MCF 10A (cell line): ENCODE measurements around the gene SPHK1. TPM values are rescaled to one million over a fixed set of nuclear protein-coding genes. Genes with fewer than 3 reads are reported as not detected.
A peak's percentile ranks its signal among the peaks of the same experiment; 100 is the strongest.

ENCODE experiments used
- BruUV-seq: library from RNA; stranded (reverse); fragments of 400-500 nt; replicated peaks from 2 replicates; lab custom pipeline; 2021; lab: Mats Ljungman, UMichigan
- CTCF ChIA-PET: fragments of 300-600 bp; sonication (Branson Sonifier 250); formaldehyde crosslinking; extraction: SDS; loops from one replicate; lab custom pipeline; 2021; ENCODE audit warnings: antibody characterized with exemption, inconsistent platforms; lab: Yijun Ruan, JAX
- POLR2A ChIA-PET: fragments of 300-600, 350-650 bp; sonication (Branson Sonifier 250); formaldehyde crosslinking; extraction: SDS; loops from one replicate; lab custom pipeline; 2020; ENCODE audit warnings: antibody characterized with exemption, inconsistent platforms; lab: Yijun Ruan, JAX
- DNase-seq: peaks from one replicate; pipeline ENCODE4 v3.0.0-alpha.2; 2018; ENCODE audit not compliant: unreplicated experiment
- H3K27ac Mint-ChIP-seq: one replicate; pipeline ENCODE4 v1.8.0; 2022; ENCODE audit warnings: mild to moderate bottlenecking, low read depth, mixed read lengths; ENCODE audit not compliant: unreplicated experiment
- H3K27me3 Mint-ChIP-seq: one replicate; pipeline ENCODE4 v1.8.0; 2022; ENCODE audit warnings: mixed read lengths; ENCODE audit not compliant: insufficient read depth, unreplicated experiment
- H3K36me3 Mint-ChIP-seq: one replicate; pipeline ENCODE4 v1.8.0; 2022; ENCODE audit warnings: mild to moderate bottlenecking, moderate library complexity, mixed read lengths; ENCODE audit not compliant: insufficient read depth, unreplicated experiment
- H3K4me1 Mint-ChIP-seq: one replicate; pipeline ENCODE4 v1.8.0; 2022; ENCODE audit warnings: mixed read lengths; ENCODE audit not compliant: insufficient read depth, unreplicated experiment
- H3K4me3 Mint-ChIP-seq: one replicate; pipeline ENCODE4 v1.8.0; 2022; ENCODE audit warnings: mild to moderate bottlenecking, moderate library complexity, mixed read lengths; ENCODE audit not compliant: unreplicated experiment
- H3K9me3 Mint-ChIP-seq: one replicate; pipeline ENCODE4 v1.8.0; 2022; ENCODE audit warnings: mixed read lengths; ENCODE audit not compliant: unreplicated experiment
- intact Hi-C: fragments of 100-400 bp; cut with micrococcal nuclease; formaldehyde crosslinking; loops from 2 replicates; pipeline ENCODE4 v1.14.1; 2022
- total RNA-seq: library from RNA; stranded (reverse); gene quantifications from 2 replicates; pipeline ENCODE4 v1.2.3, GENCODE V29; 2022
- TF ChIP-seq, protein P1 (sequence below): fragments of 200-600 bp; IDR thresholded peaks from one replicate; pipeline ENCODE4 v1.8.0; 2022; ENCODE audit warnings: antibody characterized with exemption, mild to moderate bottlenecking; ENCODE audit not compliant: unreplicated experiment

The SPHK1 gene
- total RNA-seq, 1 experiment from 2014 or later: 7.1 TPM

DNA sequence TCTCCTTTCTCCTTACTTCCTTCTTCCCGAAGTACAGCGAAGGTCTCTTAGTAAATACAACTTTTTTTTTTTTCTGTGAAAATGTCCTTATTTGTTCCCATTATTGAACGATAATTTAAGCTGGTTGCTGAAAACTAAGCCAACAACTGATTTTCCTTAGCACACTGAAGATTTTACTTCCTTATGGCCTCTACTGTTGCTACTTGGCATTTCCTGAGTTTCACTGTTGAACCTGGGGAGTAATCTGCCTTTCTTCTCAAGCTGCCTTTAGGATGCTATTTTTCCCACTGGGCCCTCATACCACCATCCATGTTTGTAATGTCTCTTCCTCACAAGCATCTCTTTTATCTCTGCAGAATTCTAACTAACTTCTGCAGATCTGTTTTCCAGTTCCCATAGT lies 42.4 kb downstream of the SPHK1 start:
- Mint-ChIP-seq H3K27ac (no peak overlapping the region), H3K4me1 (no peaks in the 10 kb centered on the region), H3K36me3 (peaks cover 2% of the 10 kb centered on the region), H3K27me3 (no peaks in the 10 kb centered on the region), H3K4me3 (no peak overlapping the region), H3K9me3 (no peaks in the 10 kb centered on the region)
- no TSS peak for BruUV-seq
- intact Hi-C loops: no loop called here
- DNase-seq: no peak
- ChIA-PET CTCF (interaction anchor here (0.5 to 1.8 kb wide), 5 partner anchors 18 to 40 kb away, joined by 3 to 13 read pairs (median 4); no protein-coding TSS in a partner anchor), POLR2A (interaction anchor here (0.8 to 1.4 kb wide), 2 partner anchors 20 to 66 kb away, joined by 3 read pairs; no protein-coding TSS in a partner anchor)
- TF ChIP-seq, protein P1, sequence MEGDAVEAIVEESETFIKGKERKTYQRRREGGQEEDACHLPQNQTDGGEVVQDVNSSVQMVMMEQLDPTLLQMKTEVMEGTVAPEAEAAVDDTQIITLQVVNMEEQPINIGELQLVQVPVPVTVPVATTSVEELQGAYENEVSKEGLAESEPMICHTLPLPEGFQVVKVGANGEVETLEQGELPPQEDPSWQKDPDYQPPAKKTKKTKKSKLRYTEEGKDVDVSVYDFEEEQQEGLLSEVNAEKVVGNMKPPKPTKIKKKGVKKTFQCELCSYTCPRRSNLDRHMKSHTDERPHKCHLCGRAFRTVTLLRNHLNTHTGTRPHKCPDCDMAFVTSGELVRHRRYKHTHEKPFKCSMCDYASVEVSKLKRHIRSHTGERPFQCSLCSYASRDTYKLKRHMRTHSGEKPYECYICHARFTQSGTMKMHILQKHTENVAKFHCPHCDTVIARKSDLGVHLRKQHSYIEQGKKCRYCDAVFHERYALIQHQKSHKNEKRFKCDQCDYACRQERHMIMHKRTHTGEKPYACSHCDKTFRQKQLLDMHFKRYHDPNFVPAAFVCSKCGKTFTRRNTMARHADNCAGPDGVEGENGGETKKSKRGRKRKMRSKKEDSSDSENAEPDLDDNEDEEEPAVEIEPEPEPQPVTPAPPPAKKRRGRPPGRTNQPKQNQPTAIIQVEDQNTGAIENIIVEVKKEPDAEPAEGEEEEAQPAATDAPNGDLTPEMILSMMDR: no peak

GRCh38 chr17:76427501-76428231 lies 43.3 kb downstream of the SPHK1 start:
- no peak overlapping the region for H3K27ac Mint-ChIP-seq
- no peaks in the 10 kb centered on the region for H3K4me1 Mint-ChIP-seq
- BruUV-seq: no TSS peak
- TF ChIP-seq, protein P1: no peak
- H3K9me3 Mint-ChIP-seq: no peaks in the 10 kb centered on the region
- CTCF ChIA-PET: interaction anchor here (0.5 to 1.8 kb wide), 7 partner anchors 17 to 306 kb away, joined by 3 to 13 read pairs (median 4); no protein-coding TSS in a partner anchor
- no peak overlapping the region for H3K4me3 Mint-ChIP-seq
- POLR2A ChIA-PET: interaction anchor here (0.5 to 1.4 kb wide), 4 partner anchors 19 to 65 kb away, joined by 3 to 4 read pairs (median 3); partner anchors contain the start of gene SPHK1
- DNase-seq: peak; percentile 30
- peaks cover 4% of the 10 kb centered on the region for H3K36me3 Mint-ChIP-seq
- intact Hi-C loops: no loop called here
- no peaks in the 10 kb centered on the region for H3K27me3 Mint-ChIP-seq

GRCh38 chr17:76428511-76428910 lies 44.1 kb downstream of the SPHK1 start:
- no TSS peak for BruUV-seq
- POLR2A ChIA-PET: interaction anchor here (0.5 to 1.4 kb wide), 2 partner anchors 44 to 65 kb away, joined by 3 to 4 read pairs; partner anchors contain the start of gene SPHK1
- no peak overlapping the region for H3K4me3 Mint-ChIP-seq
- TF ChIP-seq, protein P1: no peak
- H3K36me3 Mint-ChIP-seq: peaks cover 4% of the 10 kb centered on the region
- DNase-seq: peak; percentile 16
- H3K9me3 Mint-ChIP-seq: no peaks in the 10 kb centered on the region
- intact Hi-C loops: no loop called here
- H3K27ac Mint-ChIP-seq: no peak overlapping the region
- H3K27me3 Mint-ChIP-seq: no peaks in the 10 kb centered on the region
- CTCF ChIA-PET: interaction anchor here (0.6 to 1.8 kb wide), 5 partner anchors 11 to 307 kb away, joined by 3 to 13 read pairs (median 3); no protein-coding TSS in a partner anchor
- H3K4me1 Mint-ChIP-seq: no peaks in the 10 kb centered on the region

DNA sequence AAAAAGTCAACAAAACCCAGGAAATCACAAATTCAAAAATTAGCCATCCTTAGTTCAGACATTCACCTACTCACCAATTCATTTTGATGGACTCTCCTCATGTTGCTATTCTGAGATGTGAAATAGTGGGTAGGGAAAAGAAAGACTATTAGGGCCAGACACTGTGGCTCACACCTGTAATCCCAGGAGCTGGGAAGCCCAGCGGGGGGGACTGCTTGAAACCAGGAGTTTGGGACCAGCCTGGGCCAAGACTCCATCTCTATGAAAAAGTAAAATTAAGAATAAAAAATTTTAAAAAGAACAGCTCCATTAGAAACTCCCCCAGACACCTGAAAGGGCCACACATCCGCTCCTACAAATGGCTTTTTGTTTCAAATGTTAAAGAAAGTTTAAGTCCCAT lies 47.1 kb downstream of the SPHK1 start:
- TF ChIP-seq, protein P1: no peak
- ChIA-PET POLR2A (no interaction called here), CTCF (interaction anchor here (0.9 to 1.9 kb wide), 6 partner anchors 14 to 33 kb away, joined by 3 to 5 read pairs (median 4); no protein-coding TSS in a partner anchor)
- Mint-ChIP-seq H3K27ac (no peak overlapping the region), H3K27me3 (no peaks in the 10 kb centered on the region), H3K9me3 (no peaks in the 10 kb centered on the region), H3K36me3 (peaks cover 4% of the 10 kb centered on the region), H3K4me1 (peaks cover 10% of the 10 kb centered on the region), H3K4me3 (no peak overlapping the region)
- DNase-seq: no peak
- intact Hi-C loops: no loop called here
- no TSS peak for BruUV-seq
